ENCODE measurements around the gene RB1.

RB1 gene

GRCh38 chr13:48475230-48475629 lies 171.7 kb downstream of the RB1 start:
- DNase-seq = no peak

DNA sequence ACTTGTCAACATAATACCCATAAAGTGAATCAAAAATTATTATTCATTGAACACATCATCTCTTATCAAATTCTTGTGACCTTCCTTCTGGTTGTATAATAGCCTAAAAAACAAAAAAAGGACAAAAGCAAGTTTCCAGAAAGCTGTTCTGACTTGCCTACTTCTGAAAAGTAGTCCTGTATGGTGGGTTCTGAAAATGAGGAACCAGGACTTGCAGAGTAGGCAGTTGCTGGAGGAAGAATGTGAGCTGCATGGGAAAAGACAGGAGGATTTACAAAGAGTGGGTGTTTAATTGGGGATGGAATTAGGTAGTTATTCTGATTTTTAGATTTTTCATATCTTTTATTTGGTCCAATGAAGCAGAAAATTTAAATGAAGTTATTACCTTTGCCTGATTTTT lies 172.7 kb downstream of the RB1 start:
- no peak for DNase-seq

GRCh38 chr13:48476686-48477085 lies 173.1 kb downstream of the RB1 start:
- no peak for DNase-seq

GRCh38 chr13:48477191-48477855 lies 173.8 kb downstream of the RB1 start:
- no peak for DNase-seq

GRCh38 chr13:48478391-48478790 lies 174.8 kb downstream of the RB1 start:
- no peak for DNase-seq

DNA sequence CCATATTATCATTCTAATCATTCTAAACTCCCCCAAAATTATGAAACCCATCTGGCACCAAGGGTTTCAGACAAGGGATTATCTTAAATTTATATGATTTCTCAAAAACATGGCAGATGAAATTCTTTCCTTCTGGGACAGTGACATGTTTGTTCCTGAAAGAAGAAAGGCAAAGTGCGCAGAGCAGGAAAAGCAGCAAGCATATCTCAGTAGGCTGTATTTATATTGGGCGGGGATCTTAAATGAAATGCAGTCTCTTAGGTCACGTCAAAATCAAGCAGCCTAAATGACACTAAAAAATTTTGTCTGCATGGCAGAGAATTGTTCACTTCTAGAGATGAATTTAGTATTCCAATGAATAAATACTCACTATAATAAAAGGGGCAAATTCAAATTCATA lies 180.0 kb downstream of the RB1 start:
- DNase-seq = no peak

DNA sequence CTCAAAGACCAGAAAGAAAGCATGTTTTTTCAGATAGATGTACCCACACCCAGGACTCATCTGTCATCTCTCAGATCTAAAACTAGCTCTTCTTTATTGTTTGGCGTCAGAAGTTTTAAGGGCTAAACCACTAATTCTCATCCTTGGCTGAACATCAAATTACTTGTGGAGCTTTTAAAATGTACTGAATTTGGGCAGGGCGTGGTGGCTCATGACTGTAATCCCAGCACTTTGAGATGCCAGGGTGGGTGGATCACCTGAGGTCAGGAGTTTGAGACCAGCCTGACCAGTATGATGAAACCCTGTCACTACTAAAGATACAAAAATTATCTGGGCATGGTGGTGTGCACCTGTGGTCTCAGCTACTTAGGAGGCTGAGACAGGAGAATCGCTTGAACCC lies 181.9 kb downstream of the RB1 start:
- no peak for DNase-seq

DNA sequence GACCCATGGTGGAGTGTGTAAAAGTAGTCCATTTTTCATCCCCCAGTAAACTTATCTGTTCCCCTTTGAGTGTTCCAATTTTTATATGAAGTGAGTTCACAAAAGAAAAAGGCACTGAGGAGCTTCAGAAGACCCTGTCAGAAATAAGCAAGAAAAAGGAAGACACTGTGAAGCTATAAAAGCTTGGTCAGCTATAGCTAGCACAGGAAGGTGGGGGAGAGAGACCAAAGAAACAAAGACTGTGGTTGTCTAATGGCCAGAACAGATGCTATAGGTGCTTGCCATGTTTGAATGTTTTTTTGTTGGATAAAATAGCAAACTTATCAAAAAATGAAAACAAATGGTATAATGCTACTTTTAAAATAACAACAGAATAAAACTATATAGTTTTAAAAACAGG lies 182.8 kb downstream of the RB1 start:
- DNase-seq = no peak

- no peak for DNase-seq
Observed at GRCh38 chr13:48486836-48487235, 183.3 kb downstream of the RB1 start.

DNA sequence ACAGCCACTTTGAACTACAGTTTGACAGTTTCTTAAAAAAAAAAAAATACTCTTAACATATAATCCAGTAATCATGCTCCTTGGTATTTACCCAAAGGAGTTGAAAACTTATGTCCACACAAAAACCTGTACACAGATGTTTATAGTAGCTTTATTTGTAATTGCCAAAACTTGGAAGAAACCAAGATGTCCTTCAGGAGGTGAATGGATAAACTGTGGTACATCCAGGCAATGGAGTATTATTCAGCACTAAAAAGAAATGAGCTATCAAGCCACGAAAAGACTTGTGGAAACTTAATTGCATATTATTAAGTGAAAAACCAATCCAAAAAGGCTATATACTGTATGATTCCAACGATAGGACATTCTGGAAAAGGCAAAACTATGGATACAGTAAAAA lies 184.4 kb downstream of the RB1 start:
- no peak for DNase-seq

DNA sequence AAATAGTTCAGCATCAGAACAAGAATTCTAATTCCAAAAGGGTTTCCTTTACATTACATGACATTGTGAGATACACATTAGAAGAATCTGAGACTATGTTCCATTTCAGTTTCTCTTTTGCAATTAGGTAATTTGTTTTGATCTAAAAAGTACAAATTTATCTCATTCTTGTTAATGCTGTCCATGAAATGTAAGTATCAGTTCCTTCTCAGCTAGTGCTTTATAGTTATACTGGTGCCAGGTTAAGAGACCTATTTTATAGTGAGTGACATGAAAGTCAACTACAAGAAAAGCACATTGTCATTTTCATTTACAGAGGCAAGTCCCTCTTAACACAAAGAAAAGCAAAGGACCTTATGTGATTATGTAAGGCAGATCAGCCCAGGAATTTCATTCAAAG lies 185.4 kb downstream of the RB1 start:
- no peak for DNase-seq

GRCh38 chr13:48489666-48490065 lies 186.1 kb downstream of the RB1 start:
- no peak for DNase-seq

DNA sequence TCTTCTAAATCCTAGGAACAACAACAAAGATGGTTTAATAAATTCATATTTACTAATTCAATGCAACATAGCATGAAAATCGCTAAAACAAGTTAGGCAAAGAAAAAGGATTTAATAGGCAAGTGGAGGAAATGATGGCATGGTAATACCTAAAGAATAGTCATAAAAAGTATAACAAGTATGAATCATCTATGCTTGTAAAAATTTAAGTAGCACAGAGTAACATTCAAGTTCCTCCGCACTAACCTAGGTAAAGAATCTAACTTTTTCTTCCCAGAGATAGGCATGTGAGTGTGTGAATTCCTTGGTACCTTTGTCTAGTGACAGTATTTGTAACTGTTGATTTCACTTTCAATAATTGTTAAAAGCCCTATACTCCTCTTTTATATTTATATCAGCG lies 186.7 kb downstream of the RB1 start:
- DNase-seq = no peak

GRCh38 chr13:48491423-48492095 lies 188.0 kb downstream of the RB1 start:
- no peak for DNase-seq

DNA sequence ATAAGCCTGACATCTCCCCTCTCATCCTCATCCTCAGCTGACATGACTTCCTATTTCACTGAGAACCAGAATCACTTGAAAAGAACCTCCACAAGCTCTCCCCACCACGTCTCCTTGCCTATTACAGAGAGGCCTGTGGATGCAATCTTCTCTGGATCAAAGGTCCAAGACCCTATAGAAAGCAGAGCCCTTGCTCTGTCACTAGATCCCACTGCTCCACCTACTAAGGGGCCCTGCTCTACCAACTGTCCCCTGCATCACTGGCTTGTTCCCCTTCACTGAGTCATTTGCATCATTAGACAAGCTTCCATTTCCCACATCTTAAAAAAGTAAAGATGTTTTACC lies 188.5 kb downstream of the RB1 start:
- no peak for DNase-seq

- peak; percentile 41 to 66 for DNase-seq
Observed at GRCh38 chr13:48492470-48493065, 189.0 kb downstream of the RB1 start.

DNA sequence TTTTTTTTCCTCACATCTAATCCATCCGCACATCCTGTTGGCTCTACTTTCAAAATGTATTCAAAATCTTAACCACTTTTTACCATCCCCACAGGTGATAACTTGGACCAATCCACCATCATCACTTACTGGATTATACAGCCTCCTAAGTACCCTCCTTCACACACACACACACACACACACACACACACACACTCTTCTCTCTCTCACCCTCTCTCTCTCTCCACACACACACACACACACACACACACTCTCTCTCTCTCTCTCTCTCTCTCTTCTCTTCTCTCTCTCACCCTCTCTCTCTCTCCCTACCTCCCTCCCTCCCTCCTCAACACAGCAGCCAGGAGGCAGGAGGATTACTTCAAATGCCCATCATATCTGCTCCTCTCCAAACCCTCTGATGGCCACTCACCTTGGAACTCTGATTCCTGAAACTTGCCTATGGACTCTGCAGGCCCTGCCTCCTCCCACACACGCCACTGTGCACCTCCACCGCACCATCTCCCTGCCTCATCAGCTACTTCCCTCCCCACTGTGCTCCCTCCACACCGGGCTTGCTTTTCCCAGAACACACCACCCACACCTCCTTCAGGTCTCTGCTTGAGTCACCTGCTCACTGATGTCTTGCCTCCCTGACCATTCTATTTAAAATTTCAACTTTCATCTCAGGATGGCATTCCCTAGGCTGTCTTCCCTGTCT lies 189.7 kb downstream of the RB1 start:
- DNase-seq = no peak

GRCh38 chr13:48493851-48494250 lies 190.3 kb downstream of the RB1 start:
- no peak for DNase-seq

DNA sequence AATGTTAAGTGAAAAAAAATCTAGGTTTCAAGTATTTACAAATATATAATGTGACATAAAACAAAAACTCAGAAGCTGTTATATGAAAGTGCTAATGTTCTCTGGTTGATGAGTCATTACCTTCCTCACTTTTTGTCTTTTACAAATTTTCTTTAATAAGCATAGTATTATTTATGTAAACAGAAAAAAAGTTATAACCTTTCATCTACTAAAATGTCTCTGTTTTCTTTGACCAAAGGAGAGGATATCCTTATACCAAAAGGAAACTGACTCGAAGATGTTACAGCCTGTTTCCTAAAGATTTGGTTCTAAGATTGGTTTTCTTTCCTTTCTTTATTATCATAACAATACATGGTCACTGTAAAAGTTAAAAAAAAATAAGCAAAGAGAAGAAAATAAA lies 191.3 kb downstream of the RB1 start:
- DNase-seq = no peak

DNA sequence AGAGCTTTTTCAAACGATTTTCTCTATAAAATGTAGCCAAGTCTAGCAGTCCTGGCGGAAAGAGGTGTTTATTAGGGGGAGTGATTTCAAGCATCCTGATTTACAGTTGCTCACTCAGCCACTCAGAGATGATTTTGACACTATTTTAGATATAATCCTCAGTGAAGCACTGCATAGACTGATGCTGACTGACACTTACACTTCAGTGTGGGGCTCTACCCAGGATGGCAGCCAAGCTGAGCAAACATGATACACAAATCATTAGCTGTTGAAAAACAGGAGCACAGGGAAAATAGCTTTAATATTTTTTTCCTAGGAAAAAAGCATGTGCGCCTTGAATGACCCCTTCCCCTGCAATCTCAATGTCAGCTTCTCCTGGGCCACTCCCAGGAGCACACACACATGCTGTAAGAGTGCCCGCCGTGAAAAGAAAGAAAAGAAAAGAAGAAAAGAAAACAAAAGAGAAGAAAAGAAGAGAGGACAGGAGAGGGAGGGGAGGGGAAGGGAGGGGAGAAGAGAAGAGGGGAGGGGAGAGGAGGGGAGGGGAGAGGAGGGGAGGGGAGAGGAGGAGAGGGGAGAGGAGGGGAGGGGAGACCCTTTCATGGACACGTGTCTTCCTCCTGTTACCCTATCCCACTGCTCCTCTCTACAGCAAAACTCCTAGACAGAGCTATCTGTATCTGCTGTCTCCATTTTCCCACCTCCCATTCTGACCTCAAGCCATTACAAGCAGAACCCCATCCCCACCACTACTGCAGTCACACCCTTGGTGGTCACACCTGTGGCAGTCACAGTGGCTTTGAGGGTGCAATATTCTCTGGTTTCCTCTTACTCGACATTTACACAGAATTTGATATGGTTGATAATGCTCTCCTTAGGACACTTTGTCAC lies 193.0 kb downstream of the RB1 start:
- DNase-seq = no peak

DNA sequence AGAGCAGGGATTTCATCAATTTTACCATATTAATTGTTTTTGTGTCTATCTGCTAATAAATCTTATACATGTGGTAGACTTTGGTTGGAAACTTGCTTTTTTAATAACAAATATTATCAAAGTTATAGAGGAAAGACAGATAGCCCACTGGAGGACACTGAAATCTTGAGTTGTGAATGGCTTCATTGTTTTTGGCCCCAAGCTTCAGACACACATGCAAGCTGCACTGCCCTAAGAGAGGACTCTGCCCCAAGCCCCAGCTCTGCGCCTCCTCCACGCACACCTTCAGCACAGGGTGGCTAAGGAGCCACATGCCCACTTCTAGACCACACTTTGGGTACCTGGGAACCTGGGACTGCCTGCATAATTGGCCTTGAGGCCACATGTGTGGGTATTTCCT lies 194.1 kb downstream of the RB1 start:
- DNase-seq = no peak

DNA sequence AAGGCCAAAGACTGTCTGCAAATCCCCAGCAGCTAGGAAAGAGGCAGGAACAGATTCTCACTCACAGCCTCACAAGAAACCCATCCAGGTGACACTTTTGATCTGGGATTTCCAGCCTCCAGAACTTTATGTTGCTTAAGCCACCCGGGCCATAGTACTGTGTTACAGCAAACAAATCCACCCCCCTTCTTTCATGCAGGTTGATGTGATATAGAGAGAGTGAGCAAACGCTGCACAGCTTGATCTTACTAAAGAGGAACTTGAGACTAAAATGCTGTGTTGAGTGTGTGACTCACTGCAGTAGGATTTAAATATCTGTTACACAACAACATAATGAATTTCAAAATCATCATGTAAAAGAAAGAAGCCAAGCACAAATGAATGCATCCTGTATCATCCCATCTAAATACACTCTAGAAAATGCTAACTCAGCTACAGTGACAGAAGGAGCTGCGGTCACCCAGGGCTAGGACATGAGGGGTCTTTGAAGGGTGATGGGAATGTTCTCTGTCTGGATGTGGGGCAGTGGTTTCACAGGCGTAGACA lies 197.2 kb downstream of the RB1 start:
- DNase-seq = no peak

GRCh38 chr13:48501705-48502104 lies 198.2 kb downstream of the RB1 start:
- DNase-seq = no peak
